Endothelial cell of umbilical vein (primary cell): ENCODE results near the gene C10orf143.

ENCODE experiments used
- CTCF ChIP-seq, 2 donors: IDR thresholded peaks; 1 replicate in 1 of 2; 2 replicates in 1 of 2; pipeline ENCODE4 v1.5.1; 2011; ENCODE audit warnings: low read length in 2 of 2, mild to moderate bottlenecking in 2 of 2, moderate library complexity in 2 of 2, control low read depth in 1 of 2, inconsistent platforms in 1 of 2, low read depth in 1 of 2; ENCODE audit not compliant: insufficient read depth in 1 of 2; ENCODE audit errors: extremely low read depth in 1 of 2
- EZH2 ChIP-seq: IDR thresholded peaks from 2 replicates; pipeline ENCODE4 v1.6.1; 2012; ENCODE audit warnings: borderline replicate concordance, low read depth, mild to moderate bottlenecking, moderate library complexity, low read length, inconsistent platforms; ENCODE audit not compliant: severe bottlenecking
- POLR2AphosphoS5 ChIP-seq: IDR thresholded peaks from 2 replicates; pipeline ENCODE4 v1.6.1; 2012; ENCODE audit warnings: low read depth, mild to moderate bottlenecking, control low read depth, low read length, moderate library complexity; ENCODE audit not compliant: insufficient read depth

- TF ChIP-seq CTCF (IDR thresholded peaks at IDR 0.05; ENCODE audit: extremely low read depth in 1 of 2, insufficient read depth in 1 of 2, low read depth in 1 of 2, low read length in 2 of 2) (no peak), POLR2AphosphoS5 (no peak), EZH2 (no peak)
These were observed 94.5 kb downstream of the C10orf143 start for GRCh38 chr10:130016095-130016494.
